ENCODE data around the gene CTNNA3.

DNA sequence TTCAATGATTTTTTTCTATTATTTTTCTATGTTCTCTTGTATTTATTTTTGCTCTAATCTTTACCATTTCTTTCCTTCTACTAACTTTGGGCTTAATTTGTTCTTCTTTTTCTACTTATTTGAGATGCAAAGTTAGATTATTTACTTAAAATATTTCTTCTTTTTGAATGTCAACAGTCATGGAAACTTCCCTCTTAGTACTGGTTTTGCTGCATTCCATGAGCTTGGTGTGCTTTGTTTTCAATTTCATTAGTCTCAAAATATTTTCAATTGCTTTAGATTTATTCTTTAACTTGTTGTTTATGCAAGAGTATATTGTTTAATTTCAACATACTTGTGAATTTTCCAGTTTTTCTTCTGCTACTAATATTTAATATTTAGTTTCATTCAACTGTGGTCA is 539.8 kb downstream of the CTNNA3 start:
- TF ChIP-seq, protein P1, sequence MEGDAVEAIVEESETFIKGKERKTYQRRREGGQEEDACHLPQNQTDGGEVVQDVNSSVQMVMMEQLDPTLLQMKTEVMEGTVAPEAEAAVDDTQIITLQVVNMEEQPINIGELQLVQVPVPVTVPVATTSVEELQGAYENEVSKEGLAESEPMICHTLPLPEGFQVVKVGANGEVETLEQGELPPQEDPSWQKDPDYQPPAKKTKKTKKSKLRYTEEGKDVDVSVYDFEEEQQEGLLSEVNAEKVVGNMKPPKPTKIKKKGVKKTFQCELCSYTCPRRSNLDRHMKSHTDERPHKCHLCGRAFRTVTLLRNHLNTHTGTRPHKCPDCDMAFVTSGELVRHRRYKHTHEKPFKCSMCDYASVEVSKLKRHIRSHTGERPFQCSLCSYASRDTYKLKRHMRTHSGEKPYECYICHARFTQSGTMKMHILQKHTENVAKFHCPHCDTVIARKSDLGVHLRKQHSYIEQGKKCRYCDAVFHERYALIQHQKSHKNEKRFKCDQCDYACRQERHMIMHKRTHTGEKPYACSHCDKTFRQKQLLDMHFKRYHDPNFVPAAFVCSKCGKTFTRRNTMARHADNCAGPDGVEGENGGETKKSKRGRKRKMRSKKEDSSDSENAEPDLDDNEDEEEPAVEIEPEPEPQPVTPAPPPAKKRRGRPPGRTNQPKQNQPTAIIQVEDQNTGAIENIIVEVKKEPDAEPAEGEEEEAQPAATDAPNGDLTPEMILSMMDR (IDR thresholded peaks at IDR 0.05; ENCODE audit: low read depth, low read length, poor library complexity, severe bottlenecking): no peak
- no peak for TF ChIP-seq EZH2phosphoT487 (IDR thresholded peaks at IDR 0.05; ENCODE audit: borderline replicate concordance, low read length)

All from DOHH2 (cell line).